OCI-LY1 (cell line): Measurements from ENCODE around the gene PCDHGA1.

Source experiments
- CTCF ChIP-seq: fragments of 200-600 bp; sonication (generic), shearing (Covaris generic); IDR thresholded peaks from 2 replicates; pipeline ENCODE4 v1.5.1; 2017; ENCODE audit warnings: mild to moderate bottlenecking, antibody characterized with exemption, low read length, moderate library complexity, mixed read lengths
- EZH2 ChIP-seq: fragments of 200-600 bp; sonication (generic), shearing (Covaris generic); IDR thresholded peaks from 2 replicates; pipeline ENCODE4 v1.8.0; 2017; ENCODE audit warnings: borderline replicate concordance, mixed run types, mild to moderate bottlenecking, antibody characterized with exemption, low read length, moderate library complexity, mixed read lengths

DNA sequence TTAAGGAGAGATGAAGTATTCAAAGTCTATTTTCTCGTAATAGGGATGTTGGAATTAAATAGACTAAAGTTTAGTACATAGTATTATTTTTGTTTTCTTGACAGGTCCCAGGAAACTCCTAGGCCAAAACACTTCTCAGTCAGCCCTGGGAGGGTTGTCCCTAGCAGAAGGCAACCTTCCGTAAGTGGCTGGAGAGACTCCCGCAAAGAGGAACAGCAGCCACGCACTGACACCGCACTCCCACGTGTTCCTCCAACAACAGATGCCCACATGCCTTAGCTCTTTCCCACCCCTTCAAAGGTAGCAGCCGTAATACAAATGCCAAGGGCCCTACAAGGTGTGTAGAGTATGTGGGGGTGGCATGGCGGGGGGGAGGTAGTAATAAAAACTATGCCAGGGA is 187.0 kb downstream of the PCDHGA1 start:
- no peak for TF ChIP-seq CTCF
- TF ChIP-seq EZH2 = no peak
